HEK293 (cell line): Measurements from ENCODE around the gene TANGO6.

Experiments used
- GLI2 ChIP-seq: fragments of 450-650 bp; formaldehyde crosslinking; IDR thresholded peaks from 2 replicates; pipeline ENCODE4; 2017; ENCODE audit warnings: missing biosample characterization, missing genetic modification characterization, low read depth, borderline replicate concordance
- IKZF3 ChIP-seq: fragments of 450-650 bp; IDR thresholded peaks from 2 replicates; pipeline ENCODE4 v1.5.0; 2018; ENCODE audit warnings: missing biosample characterization, mild to moderate bottlenecking, missing genetic modification characterization, moderate library complexity
- KLF7 ChIP-seq: fragments of 450-650 bp; formaldehyde crosslinking; IDR thresholded peaks from 2 replicates; pipeline ENCODE4 v1.5.1; 2016; ENCODE audit warnings: missing biosample characterization, missing genetic modification characterization, borderline replicate concordance
- SP2 ChIP-seq: fragments of 450-650 bp; formaldehyde crosslinking; IDR thresholded peaks from 2 replicates; pipeline ENCODE4 v1.5.1; 2016; ENCODE audit warnings: missing biosample characterization, missing genetic modification characterization
- ZFHX2 ChIP-seq: fragments of 450-650 bp; formaldehyde crosslinking; conservative IDR thresholded peaks from 2 replicates; pipeline ENCODE4 v1.5.1; 2016; ENCODE audit warnings: missing biosample characterization, missing genetic modification characterization
- ZFP41 ChIP-seq: fragments of 450-650 bp; formaldehyde crosslinking; IDR thresholded peaks from 2 replicates; pipeline ENCODE4 v1.5.1; 2016; ENCODE audit warnings: missing biosample characterization, missing genetic modification characterization, borderline replicate concordance
- ZNF121 ChIP-seq: fragments of 450-650 bp; formaldehyde crosslinking; IDR thresholded peaks from 2 replicates; pipeline ENCODE4 v1.5.1; 2016; ENCODE audit warnings: missing biosample characterization, missing genetic modification characterization
- ZNF169 ChIP-seq: fragments of 450-650 bp; formaldehyde crosslinking; IDR thresholded peaks from 2 replicates; pipeline ENCODE4 v1.5.1; 2016; ENCODE audit warnings: missing biosample characterization, missing genetic modification characterization
- ZNF433 ChIP-seq: fragments of 450-650 bp; formaldehyde crosslinking; IDR thresholded peaks from 2 replicates; pipeline ENCODE4 v1.5.1; 2016; ENCODE audit warnings: missing biosample characterization, missing genetic modification characterization, low read depth
- ZNF473 ChIP-seq: fragments of 450-650 bp; formaldehyde crosslinking; IDR thresholded peaks from 2 replicates; pipeline ENCODE4 v1.5.1; 2017; ENCODE audit warnings: missing biosample characterization, missing genetic modification characterization
- ZNF530 ChIP-seq: fragments of 450-650 bp; formaldehyde crosslinking; IDR thresholded peaks from 2 replicates; pipeline ENCODE4 v1.5.1; 2016; ENCODE audit warnings: low read depth, missing biosample characterization, missing genetic modification characterization
- ZNF776 ChIP-seq: fragments of 450-650 bp; formaldehyde crosslinking; IDR thresholded peaks from 2 replicates; pipeline ENCODE4 v1.5.0; 2017; ENCODE audit warnings: missing biosample characterization, missing genetic modification characterization, borderline replicate concordance
- ZNF837 ChIP-seq: fragments of 450-650 bp; formaldehyde crosslinking; IDR thresholded peaks from 2 replicates; pipeline ENCODE4 v1.5.1; 2016; ENCODE audit warnings: missing biosample characterization, missing genetic modification characterization
- ZNF843 ChIP-seq: fragments of 450-650 bp; formaldehyde crosslinking; IDR thresholded peaks from 2 replicates; pipeline ENCODE4 v1.5.1; 2016; ENCODE audit warnings: missing biosample characterization, missing genetic modification characterization
- ZSCAN16 ChIP-seq: fragments of 450-650 bp; formaldehyde crosslinking; IDR thresholded peaks from 2 replicates; pipeline ENCODE4 v1.5.1; 2016; ENCODE audit warnings: missing biosample characterization, missing genetic modification characterization
- TF ChIP-seq, protein P1 (sequence below): fragments of 450-650 bp; formaldehyde crosslinking; IDR thresholded peaks from 2 replicates; pipeline ENCODE4 v1.5.1; 2016; ENCODE audit warnings: missing biosample characterization, missing genetic modification characterization, low read depth
- TF ChIP-seq, protein P2 (sequence below): fragments of 450-650 bp; IDR thresholded peaks from 2 replicates; pipeline ENCODE4 v1.5.1; 2018; ENCODE audit warnings: missing biosample characterization, mild to moderate bottlenecking, missing genetic modification characterization
- TF ChIP-seq, protein P3 (sequence below): fragments of 450-650 bp; formaldehyde crosslinking; IDR thresholded peaks from 2 replicates; pipeline ENCODE4 v1.5.1; 2016; ENCODE audit warnings: missing biosample characterization, missing genetic modification characterization
- TF ChIP-seq, protein P4 (sequence below): fragments of 450-650 bp; formaldehyde crosslinking; IDR thresholded peaks from 2 replicates; pipeline ENCODE4 v1.5.1; 2016; ENCODE audit warnings: missing biosample characterization, missing genetic modification characterization
- TF ChIP-seq, protein P5 (sequence below): fragments of 450-650 bp; formaldehyde crosslinking; IDR thresholded peaks from 2 replicates; pipeline ENCODE4 v1.5.0; 2017; ENCODE audit warnings: missing biosample characterization, missing genetic modification characterization, borderline replicate concordance
- TF ChIP-seq, protein P6 (sequence below): fragments of 450-650 bp; formaldehyde crosslinking; IDR thresholded peaks from 2 replicates; pipeline ENCODE4 v1.5.1; 2016; ENCODE audit warnings: missing biosample characterization, missing genetic modification characterization, low read depth
- TF ChIP-seq, protein P7 (sequence below): fragments of 450-650 bp; formaldehyde crosslinking; IDR thresholded peaks from 2 replicates; pipeline ENCODE4 v1.5.1; 2016; ENCODE audit warnings: missing biosample characterization, missing genetic modification characterization

The TANGO6 gene

DNA sequence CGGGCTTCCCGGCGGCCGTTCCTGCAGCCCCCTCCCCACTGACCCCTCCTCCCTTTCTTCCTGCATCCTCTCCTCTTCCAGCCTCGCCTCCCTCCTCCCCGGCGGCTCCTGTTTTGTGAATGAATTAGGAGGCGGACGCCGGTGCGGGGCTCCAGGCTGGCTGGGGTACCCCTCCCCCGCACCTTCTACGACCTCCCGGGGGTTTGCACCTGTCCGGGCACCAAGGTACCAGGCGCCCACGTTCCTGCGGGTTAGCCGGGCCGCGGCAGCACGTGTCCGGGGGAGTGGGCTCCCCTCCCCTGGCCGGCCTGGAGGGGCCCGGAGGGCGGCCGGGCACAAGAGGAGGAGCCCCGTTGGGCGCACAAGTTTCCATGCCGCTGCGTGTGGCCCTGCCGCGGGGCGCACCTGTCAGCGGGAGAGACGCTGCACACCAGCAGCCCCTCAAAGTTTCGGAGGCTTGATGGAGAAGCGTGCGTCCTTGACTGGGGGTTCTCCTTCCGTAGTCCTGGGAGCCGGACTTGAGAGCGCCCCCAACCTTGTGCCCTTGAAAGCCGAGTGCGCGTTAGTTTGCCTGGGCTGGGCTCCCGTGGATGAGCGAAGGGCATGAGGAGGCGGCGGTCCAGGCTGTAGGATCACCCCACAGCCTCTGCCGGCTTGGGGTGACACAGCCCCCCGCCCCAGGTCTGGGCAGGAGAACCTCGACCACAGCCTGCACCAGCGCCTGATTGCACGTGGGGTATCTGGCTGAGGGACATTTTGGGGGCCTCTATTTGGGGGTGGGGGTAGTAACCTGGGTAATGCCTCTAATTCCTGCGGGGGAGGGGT is 263.4 kb downstream of the TANGO6 start (continued):
- TF ChIP-seq, protein P1, sequence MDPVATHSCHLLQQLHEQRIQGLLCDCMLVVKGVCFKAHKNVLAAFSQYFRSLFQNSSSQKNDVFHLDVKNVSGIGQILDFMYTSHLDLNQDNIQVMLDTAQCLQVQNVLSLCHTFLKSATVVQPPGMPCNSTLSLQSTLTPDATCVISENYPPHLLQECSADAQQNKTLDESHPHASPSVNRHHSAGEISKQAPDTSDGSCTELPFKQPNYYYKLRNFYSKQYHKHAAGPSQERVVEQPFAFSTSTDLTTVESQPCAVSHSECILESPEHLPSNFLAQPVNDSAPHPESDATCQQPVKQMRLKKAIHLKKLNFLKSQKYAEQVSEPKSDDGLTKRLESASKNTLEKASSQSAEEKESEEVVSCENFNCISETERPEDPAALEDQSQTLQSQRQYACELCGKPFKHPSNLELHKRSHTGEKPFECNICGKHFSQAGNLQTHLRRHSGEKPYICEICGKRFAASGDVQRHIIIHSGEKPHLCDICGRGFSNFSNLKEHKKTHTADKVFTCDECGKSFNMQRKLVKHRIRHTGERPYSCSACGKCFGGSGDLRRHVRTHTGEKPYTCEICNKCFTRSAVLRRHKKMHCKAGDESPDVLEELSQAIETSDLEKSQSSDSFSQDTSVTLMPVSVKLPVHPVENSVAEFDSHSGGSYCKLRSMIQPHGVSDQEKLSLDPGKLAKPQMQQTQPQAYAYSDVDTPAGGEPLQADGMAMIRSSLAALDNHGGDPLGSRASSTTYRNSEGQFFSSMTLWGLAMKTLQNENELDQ, result no peak
- TF ChIP-seq IKZF3 (tag by site-specific recombination) (no peak), ZNF837 (no peak), ZNF473 (tag by site-specific recombination) (no peak), SP2 (tag by site-specific recombination) (no peak), ZFHX2 (tag by site-specific recombination) (peak; percentile 42; the same call in 1 of the 2 replicates), ZNF843 (no peak), ZNF433 (tag by site-specific recombination) (no peak), ZNF169 (tag by site-specific recombination) (no peak), ZNF121 (tag by site-specific recombination) (no peak), ZNF776 (tag by site-specific recombination) (no peak), ZSCAN16 (tag by site-specific recombination) (no peak), GLI2 (tag by site-specific recombination) (no peak), KLF7 (tag by site-specific recombination) (no peak), ZFP41 (tag by site-specific recombination) (no peak), ZNF530 (tag by site-specific recombination) (no peak)
- TF ChIP-seq, protein P2, sequence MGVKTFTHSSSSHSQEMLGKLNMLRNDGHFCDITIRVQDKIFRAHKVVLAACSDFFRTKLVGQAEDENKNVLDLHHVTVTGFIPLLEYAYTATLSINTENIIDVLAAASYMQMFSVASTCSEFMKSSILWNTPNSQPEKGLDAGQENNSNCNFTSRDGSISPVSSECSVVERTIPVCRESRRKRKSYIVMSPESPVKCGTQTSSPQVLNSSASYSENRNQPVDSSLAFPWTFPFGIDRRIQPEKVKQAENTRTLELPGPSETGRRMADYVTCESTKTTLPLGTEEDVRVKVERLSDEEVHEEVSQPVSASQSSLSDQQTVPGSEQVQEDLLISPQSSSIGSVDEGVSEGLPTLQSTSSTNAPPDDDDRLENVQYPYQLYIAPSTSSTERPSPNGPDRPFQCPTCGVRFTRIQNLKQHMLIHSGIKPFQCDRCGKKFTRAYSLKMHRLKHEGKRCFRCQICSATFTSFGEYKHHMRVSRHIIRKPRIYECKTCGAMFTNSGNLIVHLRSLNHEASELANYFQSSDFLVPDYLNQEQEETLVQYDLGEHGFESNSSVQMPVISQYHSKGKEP (tag by site-specific recombination), result no peak
- TF ChIP-seq, protein P3, sequence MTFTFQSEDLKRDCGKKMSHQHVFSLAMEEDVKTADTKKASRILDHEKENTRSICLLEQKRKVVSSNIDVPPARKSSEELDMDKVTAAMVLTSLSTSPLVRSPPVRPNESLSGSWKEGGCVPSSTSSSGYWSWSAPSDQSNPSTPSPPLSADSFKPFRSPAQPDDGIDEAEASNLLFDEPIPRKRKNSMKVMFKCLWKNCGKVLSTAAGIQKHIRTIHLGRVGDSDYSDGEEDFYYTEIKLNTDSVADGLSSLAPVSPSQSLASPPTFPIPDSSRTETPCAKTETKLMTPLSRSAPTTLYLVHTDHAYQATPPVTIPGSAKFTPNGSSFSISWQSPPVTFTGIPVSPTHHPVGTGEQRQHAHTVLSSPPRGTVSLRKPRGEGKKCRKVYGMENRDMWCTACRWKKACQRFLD (tag by site-specific recombination), result no peak
- TF ChIP-seq, protein P4, sequence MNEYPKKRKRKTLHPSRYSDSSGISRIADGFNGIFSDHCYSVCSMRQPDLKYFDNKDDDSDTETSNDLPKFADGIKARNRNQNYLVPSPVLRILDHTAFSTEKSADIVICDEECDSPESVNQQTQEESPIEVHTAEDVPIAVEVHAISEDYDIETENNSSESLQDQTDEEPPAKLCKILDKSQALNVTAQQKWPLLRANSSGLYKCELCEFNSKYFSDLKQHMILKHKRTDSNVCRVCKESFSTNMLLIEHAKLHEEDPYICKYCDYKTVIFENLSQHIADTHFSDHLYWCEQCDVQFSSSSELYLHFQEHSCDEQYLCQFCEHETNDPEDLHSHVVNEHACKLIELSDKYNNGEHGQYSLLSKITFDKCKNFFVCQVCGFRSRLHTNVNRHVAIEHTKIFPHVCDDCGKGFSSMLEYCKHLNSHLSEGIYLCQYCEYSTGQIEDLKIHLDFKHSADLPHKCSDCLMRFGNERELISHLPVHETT (tag by site-specific recombination), result no peak
- TF ChIP-seq, protein P5, sequence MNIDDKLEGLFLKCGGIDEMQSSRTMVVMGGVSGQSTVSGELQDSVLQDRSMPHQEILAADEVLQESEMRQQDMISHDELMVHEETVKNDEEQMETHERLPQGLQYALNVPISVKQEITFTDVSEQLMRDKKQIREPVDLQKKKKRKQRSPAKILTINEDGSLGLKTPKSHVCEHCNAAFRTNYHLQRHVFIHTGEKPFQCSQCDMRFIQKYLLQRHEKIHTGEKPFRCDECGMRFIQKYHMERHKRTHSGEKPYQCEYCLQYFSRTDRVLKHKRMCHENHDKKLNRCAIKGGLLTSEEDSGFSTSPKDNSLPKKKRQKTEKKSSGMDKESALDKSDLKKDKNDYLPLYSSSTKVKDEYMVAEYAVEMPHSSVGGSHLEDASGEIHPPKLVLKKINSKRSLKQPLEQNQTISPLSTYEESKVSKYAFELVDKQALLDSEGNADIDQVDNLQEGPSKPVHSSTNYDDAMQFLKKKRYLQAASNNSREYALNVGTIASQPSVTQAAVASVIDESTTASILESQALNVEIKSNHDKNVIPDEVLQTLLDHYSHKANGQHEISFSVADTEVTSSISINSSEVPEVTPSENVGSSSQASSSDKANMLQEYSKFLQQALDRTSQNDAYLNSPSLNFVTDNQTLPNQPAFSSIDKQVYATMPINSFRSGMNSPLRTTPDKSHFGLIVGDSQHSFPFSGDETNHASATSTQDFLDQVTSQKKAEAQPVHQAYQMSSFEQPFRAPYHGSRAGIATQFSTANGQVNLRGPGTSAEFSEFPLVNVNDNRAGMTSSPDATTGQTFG (tag by site-specific recombination), result no peak
- TF ChIP-seq, protein P6, sequence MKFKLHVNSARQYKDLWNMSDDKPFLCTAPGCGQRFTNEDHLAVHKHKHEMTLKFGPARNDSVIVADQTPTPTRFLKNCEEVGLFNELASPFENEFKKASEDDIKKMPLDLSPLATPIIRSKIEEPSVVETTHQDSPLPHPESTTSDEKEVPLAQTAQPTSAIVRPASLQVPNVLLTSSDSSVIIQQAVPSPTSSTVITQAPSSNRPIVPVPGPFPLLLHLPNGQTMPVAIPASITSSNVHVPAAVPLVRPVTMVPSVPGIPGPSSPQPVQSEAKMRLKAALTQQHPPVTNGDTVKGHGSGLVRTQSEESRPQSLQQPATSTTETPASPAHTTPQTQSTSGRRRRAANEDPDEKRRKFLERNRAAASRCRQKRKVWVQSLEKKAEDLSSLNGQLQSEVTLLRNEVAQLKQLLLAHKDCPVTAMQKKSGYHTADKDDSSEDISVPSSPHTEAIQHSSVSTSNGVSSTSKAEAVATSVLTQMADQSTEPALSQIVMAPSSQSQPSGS, result no peak
- TF ChIP-seq, protein P7, sequence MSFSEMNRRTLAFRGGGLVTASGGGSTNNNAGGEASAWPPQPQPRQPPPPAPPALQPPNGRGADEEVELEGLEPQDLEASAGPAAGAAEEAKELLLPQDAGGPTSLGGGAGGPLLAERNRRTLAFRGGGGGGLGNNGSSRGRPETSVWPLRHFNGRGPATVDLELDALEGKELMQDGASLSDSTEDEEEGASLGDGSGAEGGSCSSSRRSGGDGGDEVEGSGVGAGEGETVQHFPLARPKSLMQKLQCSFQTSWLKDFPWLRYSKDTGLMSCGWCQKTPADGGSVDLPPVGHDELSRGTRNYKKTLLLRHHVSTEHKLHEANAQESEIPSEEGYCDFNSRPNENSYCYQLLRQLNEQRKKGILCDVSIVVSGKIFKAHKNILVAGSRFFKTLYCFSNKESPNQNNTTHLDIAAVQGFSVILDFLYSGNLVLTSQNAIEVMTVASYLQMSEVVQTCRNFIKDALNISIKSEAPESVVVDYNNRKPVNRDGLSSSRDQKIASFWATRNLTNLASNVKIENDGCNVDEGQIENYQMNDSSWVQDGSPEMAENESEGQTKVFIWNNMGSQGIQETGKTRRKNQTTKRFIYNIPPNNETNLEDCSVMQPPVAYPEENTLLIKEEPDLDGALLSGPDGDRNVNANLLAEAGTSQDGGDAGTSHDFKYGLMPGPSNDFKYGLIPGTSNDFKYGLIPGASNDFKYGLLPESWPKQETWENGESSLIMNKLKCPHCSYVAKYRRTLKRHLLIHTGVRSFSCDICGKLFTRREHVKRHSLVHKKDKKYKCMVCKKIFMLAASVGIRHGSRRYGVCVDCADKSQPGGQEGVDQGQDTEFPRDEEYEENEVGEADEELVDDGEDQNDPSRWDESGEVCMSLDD, result peak; percentile 81
